BLaER1 treated with 17β-estradiol and CSF1 and Interleukin-3, amounts not matched to agents 10 nM and 100 nM (cell line): ENCODE results near the gene LSM2.
A peak's percentile ranks its signal among the peaks of the same experiment; 100 is the strongest.
"Not testable (repeated sequence)": the region's sequence is repeated elsewhere in the genome, so short reads cannot be mapped to it uniquely, and the experiment has no call there.

Experiments
- H3K27ac ChIP-seq, 11 experiments: shearing (Covaris generic); formaldehyde crosslinking; 2 replicates each; pipeline ENCODE4 v1.8.1; 2022
- H3K27me3 ChIP-seq, 11 experiments: shearing (Covaris generic); formaldehyde crosslinking; 2 replicates each; pipeline ENCODE4 v1.8.1; 2022
- H3K36me3 ChIP-seq, 11 experiments: shearing (Covaris generic); formaldehyde crosslinking; 2 replicates each; pipeline ENCODE4 v1.8.1; 2022
- H3K4me1 ChIP-seq, 10 experiments: shearing (Covaris generic); formaldehyde crosslinking; 2 replicates each; pipeline ENCODE4 v1.8.1; 2022
- H3K4me2 ChIP-seq, 11 experiments: shearing (Covaris generic); formaldehyde crosslinking; 2 replicates each; pipeline ENCODE4 v1.8.1; 2022
- H3K4me3 ChIP-seq, 10 experiments: shearing (Covaris generic); formaldehyde crosslinking; 2 replicates each; pipeline ENCODE4 v1.8.1; 2022
- H3K9ac ChIP-seq, 11 experiments: shearing (Covaris generic); formaldehyde crosslinking; 2 replicates each; pipeline ENCODE4 v1.8.1; 2022
- H3K9me3 ChIP-seq, 11 experiments: shearing (Covaris generic); formaldehyde crosslinking; replicated peaks in 1 of 11; 2 replicates each; pipeline ENCODE4 v1.8.1; 2022
- H4K20me1 ChIP-seq, 11 experiments: shearing (Covaris generic); formaldehyde crosslinking; 2 replicates each; pipeline ENCODE4 v1.8.1; 2022
- Cebpa-rat ChIP-seq, 11 experiments: shearing (Covaris generic); IDR thresholded peaks; 2 replicates each; pipeline ENCODE4 v1.8.1; 2022

Gene LSM2

GRCh38 chr6:31838968-31839367, 32.2 kb upstream of the LSM2 start:
- H3K9me3 ChIP-seq = no peaks in the 10 kb centered on the region; a peak in 1 of 22 replicates
- H3K27ac ChIP-seq = peak overlapping the region in 1 of 11 experiments; percentile 19; a peak in 1 of 22 replicates
- peak overlapping the region; percentile 86 to 99 (median 96) for H3K4me2 ChIP-seq
- H4K20me1 ChIP-seq = peaks cover 59 to 82% (median 72%) of the 10 kb centered on the region in 11 experiments
- H3K4me1 ChIP-seq = peaks cover 30 to 38% (median 33%) of the 10 kb centered on the region in 10 experiments
- no peak for TF ChIP-seq Cebpa-rat (IDR thresholded peaks at IDR 0.05)
- peak overlapping the region in 10 of 11 experiments; percentile 86 to 99 (median 94); a peak in 17 of 22 replicates for H3K9ac ChIP-seq
- peak overlapping the region in 9 of 10 experiments; percentile 77 to 96 (median 90); a peak in 17 of 20 replicates for H3K4me3 ChIP-seq
- no peaks in the 10 kb centered on the region for H3K27me3 ChIP-seq
- H3K36me3 ChIP-seq = peaks cover 51 to 67% (median 60%) of the 10 kb centered on the region in 11 experiments

- H3K9me3 ChIP-seq, H3K27me3 ChIP-seq: not testable (repeated sequence)
- Histone ChIP-seq H3K27ac (peak overlapping the region in 9 of 11 experiments; percentile 19 to 98 (median 96); a peak in 13 of 22 replicates), H4K20me1 (peaks cover 59 to 78% (median 72%) of the 10 kb centered on the region in 11 experiments), H3K4me1 (peaks cover 37 to 46% (median 41%) of the 10 kb centered on the region in 10 experiments), H3K4me2 (peak overlapping the region; percentile 86 to 99 (median 96)), H3K36me3 (peaks cover 51 to 67% (median 60%) of the 10 kb centered on the region in 11 experiments), H3K4me3 (peak overlapping the region; percentile 77 to 96 (median 89); a peak in 19 of 20 replicates), H3K9ac (peak overlapping the region; percentile 86 to 99 (median 94); a peak in 21 of 22 replicates)
Measured at GRCh38 chr6:31838114-31838553, 31.4 kb upstream of the LSM2 start.

GRCh38 chr6:31837369-31838113, 30.8 kb upstream of the LSM2 start:
- H3K9ac ChIP-seq = peak overlapping the region; percentile 86 to 99 (median 94)
- H3K4me3 ChIP-seq = peak overlapping the region; percentile 77 to 96 (median 89)
- peak overlapping the region in 10 of 11 experiments; percentile 91 to 98 (median 96); a peak in 19 of 22 replicates for H3K27ac ChIP-seq
- H3K4me1 ChIP-seq = peaks cover 43 to 52% (median 47%) of the 10 kb centered on the region in 10 experiments
- peak overlapping the region; percentile 86 to 99 (median 96) for H3K4me2 ChIP-seq
- peaks cover 59 to 72% (median 69%) of the 10 kb centered on the region in 11 experiments for H4K20me1 ChIP-seq
- TF ChIP-seq Cebpa-rat (IDR thresholded peaks at IDR 0.05) = no peak
- H3K27me3 ChIP-seq = no peaks in the 10 kb centered on the region
- no peaks in the 10 kb centered on the region; a peak in 1 of 22 replicates for H3K9me3 ChIP-seq
- H3K36me3 ChIP-seq = peaks cover 51 to 67% (median 60%) of the 10 kb centered on the region in 11 experiments

- peak overlapping the region; percentile 77 to 96 (median 89) for H3K4me3 ChIP-seq
- no peaks in the 10 kb centered on the region; a peak in 1 of 22 replicates for H3K9me3 ChIP-seq
- H3K4me1 ChIP-seq = peaks cover 50 to 60% (median 54%) of the 10 kb centered on the region in 10 experiments
- H3K27ac ChIP-seq = peak overlapping the region; percentile 91 to 98 (median 96); a peak in 21 of 22 replicates
- peaks cover 51 to 63% (median 59%) of the 10 kb centered on the region in 11 experiments for H3K36me3 ChIP-seq
- peak overlapping the region; percentile 86 to 99 (median 94) for H3K9ac ChIP-seq
- no peak for TF ChIP-seq Cebpa-rat (IDR thresholded peaks at IDR 0.05)
- peaks cover 59 to 67% (median 62%) of the 10 kb centered on the region in 11 experiments for H4K20me1 ChIP-seq
- no peaks in the 10 kb centered on the region for H3K27me3 ChIP-seq
- H3K4me2 ChIP-seq = peak overlapping the region; percentile 86 to 99 (median 96)
Measured at GRCh38 chr6:31836474-31837368, 30.0 kb upstream of the LSM2 start.

GRCh38 chr6:31836047-31836473, 29.3 kb upstream of the LSM2 start:
- Histone ChIP-seq H3K27ac (peak overlapping the region; percentile 91 to 98 (median 96); a peak in 21 of 22 replicates), H3K36me3 (peaks cover 46 to 63% (median 54%) of the 10 kb centered on the region in 11 experiments), H3K4me2 (peak overlapping the region; percentile 86 to 99 (median 96)), H4K20me1 (peaks cover 53 to 67% (median 56%) of the 10 kb centered on the region in 11 experiments), H3K27me3 (no peaks in the 10 kb centered on the region), H3K9ac (peak overlapping the region; percentile 86 to 99 (median 94)), H3K4me3 (peak overlapping the region; percentile 77 to 96 (median 89)), H3K4me1 (peaks cover 57 to 67% (median 61%) of the 10 kb centered on the region in 10 experiments), H3K9me3 (no peaks in the 10 kb centered on the region; a peak in 1 of 22 replicates)
- no peak for TF ChIP-seq Cebpa-rat (IDR thresholded peaks at IDR 0.05)

GRCh38 chr6:31834367-31835250, 27.8 kb upstream of the LSM2 start:
- no peaks in the 10 kb centered on the region for H3K27me3 ChIP-seq
- TF ChIP-seq Cebpa-rat (IDR thresholded peaks at IDR 0.05) = no peak
- no peaks in the 10 kb centered on the region; a peak in 1 of 22 replicates for H3K9me3 ChIP-seq
- peaks cover 40 to 67% (median 45%) of the 10 kb centered on the region in 11 experiments for H4K20me1 ChIP-seq
- peaks cover 60 to 62% (median 61%) of the 10 kb centered on the region in 10 experiments for H3K4me1 ChIP-seq
- H3K9ac ChIP-seq = peak overlapping the region; percentile 86 to 99 (median 94)
- peak overlapping the region; percentile 91 to 98 (median 96) for H3K27ac ChIP-seq
- peak overlapping the region; percentile 86 to 99 (median 96) for H3K4me2 ChIP-seq
- peak overlapping the region; percentile 77 to 96 (median 89) for H3K4me3 ChIP-seq
- H3K36me3 ChIP-seq = peaks cover 31 to 51% (median 39%) of the 10 kb centered on the region in 11 experiments

GRCh38 chr6:31831350-31832215, 24.8 kb upstream of the LSM2 start:
- peak overlapping the region; percentile 69 to 98 (median 79) for H3K9ac ChIP-seq
- H3K27ac ChIP-seq = peak overlapping the region in 10 of 11 experiments; percentile 62 to 98 (median 94); a peak in 20 of 22 replicates
- peaks cover 11 to 39% (median 16%) of the 10 kb centered on the region in 11 experiments for H4K20me1 ChIP-seq
- peaks cover 1 to 21% (median 9%) of the 10 kb centered on the region in 11 experiments; a peak in 19 of 22 replicates for H3K36me3 ChIP-seq
- H3K4me3 ChIP-seq = peak overlapping the region; percentile 68 to 80 (median 76)
- H3K27me3 ChIP-seq = no peaks in the 10 kb centered on the region
- H3K4me1 ChIP-seq = peaks cover 34 to 40% (median 37%) of the 10 kb centered on the region in 10 experiments
- 0 out of 22 replicates have a peak, but pooled peaks of 3 of the 11 experiments have one; percentile 5 to 22 (median 20) for TF ChIP-seq Cebpa-rat (IDR thresholded peaks at IDR 0.05)
- H3K4me2 ChIP-seq = peak overlapping the region; percentile 92 to 99 (median 96)
- H3K9me3 ChIP-seq = no peaks in the 10 kb centered on the region
